ENCODE measurements around the gene HES4. TPM values are rescaled to one million over a fixed set of nuclear protein-coding genes. Genes with fewer than 3 reads are reported as not detected.

The HES4 gene
- total RNA-seq, 2 experiments from 2014 or later = 5.7 to 9.0 TPM

GRCh38 chr1:1021920-1022259 is 22.0 kb upstream of the HES4 start:
- CTCF ChIA-PET = interaction anchor here (3.4 kb wide), 1 partner anchor 20 kb away, joined by 14 read pairs; no protein-coding TSS in a partner anchor
- no peak for DNase-seq
- Mint-ChIP-seq H3K4me1 (ENCODE audit: low read depth) (peaks cover 8% of the 10 kb centered on the region), H3K27me3 (no peaks in the 10 kb centered on the region), H3K4me3 (no peak overlapping the region), H3K36me3 (ENCODE audit: low read depth) (no peaks in the 10 kb centered on the region), H3K27ac (no peak overlapping the region), H3K9me3 (no peaks in the 10 kb centered on the region)
- no peak for ATAC-seq
- intact Hi-C loops (cut with micrococcal nuclease) = no loop called here
- no peak for TF ChIP-seq CTCF (IDR thresholded peaks at IDR 0.05)
- POLR2A ChIA-PET = interaction anchor here (0.5 to 1.3 kb wide), 3 partner anchors 10 to 384 kb away, joined by 3 to 5 read pairs (median 3); no protein-coding TSS in a partner anchor

- intact Hi-C loops (cut with micrococcal nuclease) = no loop called here
- H3K27ac Mint-ChIP-seq = no peak overlapping the region
- ChIA-PET POLR2A (interaction anchor here (1.3 kb wide), 1 partner anchor 11 kb away, joined by 5 read pairs; no protein-coding TSS in a partner anchor), CTCF (interaction anchor here (3.4 kb wide), 1 partner anchor 19 kb away, joined by 14 read pairs; no protein-coding TSS in a partner anchor)
- H3K36me3 Mint-ChIP-seq (ENCODE audit: low read depth) = no peaks in the 10 kb centered on the region
- ATAC-seq = no peak
- DNase-seq = no peak
- no peaks in the 10 kb centered on the region for H3K9me3 Mint-ChIP-seq
- peak overlapping the region; percentile 47 for H3K4me3 Mint-ChIP-seq
- H3K27me3 Mint-ChIP-seq = no peaks in the 10 kb centered on the region
- peaks cover 8% of the 10 kb centered on the region for H3K4me1 Mint-ChIP-seq (ENCODE audit: low read depth)
- no peak for TF ChIP-seq CTCF (IDR thresholded peaks at IDR 0.05)
Observed at GRCh38 chr1:1021010-1021919, 21.4 kb upstream of the HES4 start.

GRCh38 chr1:1020415-1021009 is 20.6 kb upstream of the HES4 start:
- peak; percentile 67 for DNase-seq
- POLR2A ChIA-PET = no interaction called here
- Mint-ChIP-seq H3K9me3 (no peaks in the 10 kb centered on the region), H3K27ac (no peak overlapping the region), H3K36me3 (ENCODE audit: low read depth) (no peaks in the 10 kb centered on the region), H3K4me1 (ENCODE audit: low read depth) (peaks cover 8% of the 10 kb centered on the region), H3K4me3 (no peak overlapping the region), H3K27me3 (no peaks in the 10 kb centered on the region)
- TF ChIP-seq CTCF (IDR thresholded peaks at IDR 0.05) = no peak
- ATAC-seq = no peak
- intact Hi-C loops (cut with micrococcal nuclease) = no loop called here
- CTCF ChIA-PET = interaction anchor here (3.4 kb wide), 1 partner anchor 19 kb away, joined by 14 read pairs; no protein-coding TSS in a partner anchor

- Mint-ChIP-seq H3K27me3 (no peaks in the 10 kb centered on the region), H3K9me3 (no peaks in the 10 kb centered on the region), H3K36me3 (ENCODE audit: low read depth) (no peaks in the 10 kb centered on the region), H3K27ac (no peak within 1 kb of the TSS), H3K4me3 (peak within 1 kb of the TSS; percentile 66), H3K4me1 (ENCODE audit: low read depth) (peaks cover 13% of the 10 kb centered on the region)
- intact Hi-C loops (cut with micrococcal nuclease) = no loop called here
- ATAC-seq (peak; percentile 6), DNase-seq (peak; percentile 39)
- TF ChIP-seq CTCF (IDR thresholded peaks at IDR 0.05) = no peak
- POLR2A ChIA-PET = interaction anchor here (1.0 to 1.3 kb wide), 2 partner anchors 43 to 211 kb away, joined by 3 to 4 read pairs; no protein-coding TSS in a partner anchor
- CTCF ChIA-PET = interaction anchor here (1.1 to 3.4 kb wide), 4 partner anchors 13 to 80 kb away, joined by 3 to 14 read pairs (median 12); no protein-coding TSS in a partner anchor
Observed at GRCh38 chr1:1020000-1020404, 20.1 kb upstream of the HES4 start, which contains the start of gene AGRN. TSS of gene AGRN (plus strand) at chr1:1020120. CDS start at chr1:1020173, 53 bp downstream.
